ENCODE data around the gene COPB2. TPM values are rescaled to one million over a fixed set of nuclear protein-coding genes. Genes with fewer than 3 reads are reported as not detected.
"Not testable (repeated sequence)": the region's sequence is repeated elsewhere in the genome, so short reads cannot be mapped to it uniquely, and the experiment has no call there.

Gene COPB2
- total RNA-seq, 1 donor from 2014 or later: 96.6 TPM

GRCh38 chr3:139339219-139339906 lies 50.1 kb downstream of the COPB2 start:
- no peak for DNase-seq (ENCODE audit: low spot score)
- no peak for ATAC-seq
- intact Hi-C loops (cut with DNase I): no loop called here

GRCh38 chr3:139338405-139338804 lies 51.0 kb downstream of the COPB2 start:
- no peak for DNase-seq (ENCODE audit: low spot score)
- no peak for ATAC-seq
- intact Hi-C loops (cut with DNase I): no loop called here

GRCh38 chr3:139334675-139335074 lies 54.8 kb downstream of the COPB2 start:
- intact Hi-C loops (cut with DNase I); DNase-seq (ENCODE audit: low spot score); ATAC-seq: not testable (repeated sequence)

DNA sequence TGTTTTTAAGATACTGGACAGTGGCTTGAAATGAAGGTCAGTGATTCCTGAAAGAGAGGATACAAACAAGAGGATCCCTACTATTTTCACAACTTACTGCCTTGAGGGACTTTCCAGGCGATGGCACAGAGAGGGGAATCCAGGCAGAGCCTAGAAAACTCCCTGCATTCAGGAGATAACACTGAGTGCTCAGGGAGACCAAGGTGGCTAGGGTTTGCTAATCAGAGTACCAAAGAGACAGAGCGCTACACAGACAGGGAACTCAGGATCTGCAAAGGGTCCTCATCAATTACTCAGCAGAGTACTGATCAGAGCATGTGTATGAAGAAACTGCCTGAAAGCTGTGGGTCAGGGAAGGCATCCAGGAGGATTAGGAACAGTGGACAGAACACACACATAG lies 57.4 kb downstream of the COPB2 start:
- DNase-seq (ENCODE audit: low spot score): no peak
- intact Hi-C loops (cut with DNase I): no loop called here
- ATAC-seq: no peak

DNA sequence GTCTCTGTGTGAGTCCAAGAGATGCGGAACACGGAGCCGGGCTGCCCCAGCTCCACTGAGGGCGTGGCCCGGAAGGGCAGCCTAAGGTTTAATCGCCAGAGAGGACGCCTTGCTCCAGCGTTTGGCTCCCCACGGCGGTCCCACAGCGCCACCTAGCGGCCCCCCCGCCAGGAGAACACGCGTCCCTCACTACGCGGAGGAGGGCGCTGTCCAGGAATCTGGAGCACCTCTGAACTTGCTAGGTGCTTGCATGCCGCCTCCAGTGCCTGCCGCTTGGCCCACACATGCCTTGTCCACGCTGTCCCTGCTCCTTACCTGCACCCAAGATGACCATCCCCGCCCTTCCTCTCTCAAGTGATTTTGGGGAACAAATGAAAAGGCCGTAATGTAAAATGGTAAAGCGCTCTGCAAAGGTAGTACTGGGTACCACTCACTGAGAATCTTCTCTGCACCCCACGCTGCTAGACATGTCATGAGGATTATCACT lies 60.0 kb downstream of the COPB2 start:
- intact Hi-C loops (cut with DNase I): loop anchor here (5.0 kb wide), 1 partner anchor 222 kb away; no protein-coding TSS in a partner anchor

DNA sequence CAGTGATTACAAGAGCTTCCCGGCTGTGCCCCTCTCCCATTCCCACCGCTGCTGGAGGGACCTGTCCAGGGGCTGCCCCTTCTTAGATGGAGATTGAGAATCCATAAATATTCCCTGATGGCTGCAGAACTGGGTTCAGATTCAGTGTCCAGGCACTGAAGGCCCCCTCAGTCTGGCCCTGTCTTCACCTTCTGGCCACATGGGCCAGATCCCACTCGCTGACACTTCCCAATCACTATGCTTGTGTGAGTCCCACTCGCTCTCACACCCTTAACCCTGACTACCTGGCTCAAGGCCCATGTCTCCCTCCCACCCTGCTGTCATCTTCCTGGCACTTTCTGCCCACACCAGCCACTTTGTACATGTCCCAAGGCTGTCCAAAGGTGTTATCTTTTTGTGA lies 61.1 kb downstream of the COPB2 start:
- DNase-seq (ENCODE audit: low spot score) (no peak), ATAC-seq (no peak)
- intact Hi-C loops (cut with DNase I): loop anchor here (5.0 kb wide), 1 partner anchor 221 kb away; no protein-coding TSS in a partner anchor

More for the DNA sequence above, 60.0 kb downstream of the COPB2 start:
- ATAC-seq: peak; percentile 95
- peak; percentile 92 for DNase-seq (ENCODE audit: low spot score)

DNA sequence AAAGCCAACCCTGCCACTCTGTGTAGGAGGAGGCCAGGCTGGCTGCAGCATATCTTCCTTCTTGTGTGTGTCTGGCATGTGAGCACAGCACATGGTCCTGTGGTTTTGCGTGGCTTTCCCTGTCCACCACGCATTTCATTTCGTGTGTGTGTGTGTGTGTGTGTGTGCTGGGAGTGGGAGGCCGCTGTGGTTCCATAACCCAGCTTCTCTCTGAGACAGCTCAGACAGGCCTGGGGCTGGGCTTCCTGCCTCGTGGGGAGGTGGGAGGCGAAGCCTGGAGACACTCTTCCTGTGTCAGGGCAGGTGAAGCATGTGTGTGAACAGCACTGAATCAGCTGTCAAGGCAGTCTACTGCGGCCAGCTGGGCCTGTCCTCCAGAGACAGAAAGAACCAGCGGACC lies 61.6 kb downstream of the COPB2 start:
- DNase-seq (ENCODE audit: low spot score) (no peak), ATAC-seq (no peak)
- intact Hi-C loops (cut with DNase I): loop anchor here (5.0 kb wide), 1 partner anchor 221 kb away; no protein-coding TSS in a partner anchor

DNA sequence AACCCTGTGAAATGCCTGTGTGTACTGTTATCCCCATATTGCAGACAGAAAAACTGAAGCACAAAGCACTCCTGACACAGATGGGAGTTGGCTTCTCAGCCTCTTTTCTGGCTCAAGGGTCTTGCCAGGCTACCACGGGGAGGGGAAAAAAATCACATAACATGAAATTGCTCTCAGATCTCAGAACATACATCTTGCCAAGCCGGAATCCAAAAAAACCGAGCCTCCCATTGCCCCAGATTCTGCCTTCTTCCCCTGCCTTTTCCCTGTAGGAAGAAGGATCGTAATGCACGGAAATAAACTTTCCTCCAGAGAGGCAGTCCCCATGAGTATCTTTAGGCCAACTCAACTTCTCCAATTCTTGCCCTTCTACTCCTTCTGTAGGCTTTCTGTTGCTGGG lies 62.2 kb downstream of the COPB2 start:
- DNase-seq (ENCODE audit: low spot score): no peak
- no peak for ATAC-seq
- intact Hi-C loops (cut with DNase I): loop anchor here (5.0 kb wide), 1 partner anchor 220 kb away; no protein-coding TSS in a partner anchor

- DNase-seq (ENCODE audit: low spot score): no peak
- intact Hi-C loops (cut with DNase I): loop anchor here (5.0 kb wide), 1 partner anchor 219 kb away; no protein-coding TSS in a partner anchor
- no peak for ATAC-seq
Measured at GRCh38 chr3:139326707-139327106, 62.7 kb downstream of the COPB2 start.

DNA sequence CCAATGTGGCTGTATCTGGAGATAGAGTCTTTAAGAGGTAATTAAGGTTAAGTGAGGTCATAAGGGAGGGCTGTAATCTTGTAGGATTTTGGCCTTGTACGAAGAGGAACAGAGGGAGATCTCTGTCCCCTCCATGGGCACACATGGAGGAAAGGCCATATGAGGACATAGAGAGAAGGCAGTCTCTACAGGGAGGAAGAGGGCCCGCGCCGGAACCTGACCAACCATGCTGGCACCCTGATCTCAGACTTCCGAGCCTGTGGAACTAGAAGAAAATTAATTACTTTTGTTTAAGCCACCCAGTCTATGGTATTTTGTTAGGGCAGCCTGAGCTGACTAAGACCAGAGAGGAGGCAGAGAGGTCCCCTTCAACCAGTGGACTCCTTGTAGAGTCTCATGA lies 63.3 kb downstream of the COPB2 start:
- DNase-seq (ENCODE audit: low spot score): no peak
- intact Hi-C loops (cut with DNase I): loop anchor here (5.0 kb wide), 1 partner anchor 219 kb away; no protein-coding TSS in a partner anchor
- ATAC-seq: no peak

GRCh38 chr3:139325551-139325950 lies 63.9 kb downstream of the COPB2 start:
- ATAC-seq: no peak
- DNase-seq (ENCODE audit: low spot score): no peak
- intact Hi-C loops (cut with DNase I): loop anchor here (5.0 kb wide), 1 partner anchor 218 kb away; no protein-coding TSS in a partner anchor

GRCh38 chr3:139324456-139324855 lies 65.0 kb downstream of the COPB2 start:
- ATAC-seq: no peak
- no peak for DNase-seq (ENCODE audit: low spot score)
- intact Hi-C loops (cut with DNase I): no loop called here

GRCh38 chr3:139323146-139323545 lies 66.3 kb downstream of the COPB2 start:
- no peak for ATAC-seq
- no peak for DNase-seq (ENCODE audit: low spot score)
- intact Hi-C loops (cut with DNase I): no loop called here

DNA sequence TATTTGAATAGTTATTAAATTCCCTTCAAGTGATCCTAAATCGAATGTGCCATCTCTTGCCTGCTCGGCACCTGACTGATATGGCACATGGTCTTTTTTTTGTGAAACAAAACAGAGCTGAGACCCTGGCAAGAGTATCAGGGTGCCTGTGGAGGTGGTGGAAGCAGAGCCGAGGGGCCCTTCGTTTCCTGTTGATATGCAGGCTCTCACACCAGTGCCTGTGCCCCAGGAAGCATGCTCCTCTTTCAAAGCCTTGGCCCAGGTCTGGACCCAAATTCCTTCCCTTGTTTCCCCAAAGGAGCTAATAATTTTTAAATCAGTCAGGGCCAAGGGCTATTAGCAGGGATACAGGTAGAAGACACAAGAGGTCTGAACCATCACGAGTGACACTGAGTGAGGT lies 67.1 kb downstream of the COPB2 start:
- no peak for ATAC-seq
- DNase-seq (ENCODE audit: low spot score): no peak
- intact Hi-C loops (cut with DNase I): no loop called here

- intact Hi-C loops (cut with DNase I): no loop called here
- DNase-seq (ENCODE audit: low spot score): no peak
- no peak for ATAC-seq
Measured at GRCh38 chr3:139320551-139321309, 68.7 kb downstream of the COPB2 start.

DNA sequence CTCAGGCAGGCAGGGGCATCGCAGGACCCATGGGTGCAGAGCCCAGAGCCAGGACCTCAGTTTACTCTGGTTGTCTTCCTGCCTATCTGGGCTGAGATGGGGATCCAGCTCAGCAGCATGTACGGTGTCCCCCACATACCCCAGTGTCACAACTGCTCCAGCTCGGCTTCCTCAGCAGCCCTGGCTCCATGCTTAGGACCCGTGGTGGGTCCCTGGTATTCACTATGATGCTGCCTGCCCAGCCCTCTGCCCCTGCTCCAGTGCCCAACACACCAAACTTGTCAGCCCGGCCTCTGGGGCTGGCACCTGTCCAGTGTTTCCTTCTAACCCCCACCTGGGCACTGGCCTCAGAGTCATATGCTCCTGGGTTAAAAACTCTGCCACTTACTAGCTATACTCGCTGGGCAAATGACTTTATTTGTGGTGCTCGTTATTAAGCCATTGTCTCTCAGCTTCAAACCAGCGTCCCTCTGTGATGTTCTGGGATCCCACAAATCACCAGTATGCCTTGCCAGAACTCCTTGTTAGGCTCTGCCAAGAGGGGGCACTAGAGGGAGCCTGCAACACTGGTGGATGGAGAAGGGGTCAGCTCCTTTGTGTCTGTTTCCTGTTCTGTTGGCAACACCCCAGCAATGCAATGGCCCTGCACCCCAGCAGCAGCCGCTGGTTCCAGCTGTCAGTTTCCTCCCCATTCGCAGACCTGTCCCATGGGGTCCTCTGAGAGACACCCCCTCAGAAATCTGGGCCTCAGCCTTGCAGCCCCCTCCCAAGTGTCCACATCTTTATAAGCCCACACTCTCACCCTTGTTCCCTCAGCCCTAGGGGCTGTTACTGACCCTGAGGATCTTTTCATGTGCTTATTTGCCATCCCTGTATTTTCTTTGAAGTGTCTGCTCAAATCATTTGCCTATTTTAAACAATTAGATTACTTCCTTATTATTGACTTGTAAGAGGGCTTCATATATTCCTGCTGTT lies 69.7 kb downstream of the COPB2 start:
- DNase-seq (ENCODE audit: low spot score) (no peak), ATAC-seq (no peak)
- intact Hi-C loops (cut with DNase I): no loop called here

- DNase-seq (ENCODE audit: low spot score) (no peak), ATAC-seq (no peak)
- intact Hi-C loops (cut with DNase I): no loop called here
Measured at GRCh38 chr3:139318826-139319225, 70.6 kb downstream of the COPB2 start.

GRCh38 chr3:139318431-139318816 lies 71.0 kb downstream of the COPB2 start:
- no peak for DNase-seq (ENCODE audit: low spot score)
- intact Hi-C loops (cut with DNase I): no loop called here
- no peak for ATAC-seq

Measured in sciatic nerve (tissue), 2 donors.